Measurements from ENCODE around the gene TTC31. TPM values are rescaled to one million over a fixed set of nuclear protein-coding genes. Genes with fewer than 3 reads are reported as not detected.

The TTC31 gene
- total and polyA plus RNA-seq, 2 donors (not counting 1 experiment from before 2014, with no cell fraction given), result 68.5 to 72.3 TPM

GRCh38 chr2:74511104-74511989 is 28.5 kb downstream of the TTC31 start:
- POLR2A ChIA-PET, result no interaction called here
- Histone ChIP-seq H3K9me3 (ENCODE audit: control extremely low read depth in 1 of 3, control insufficient read depth in 2 of 3, insufficient read depth in 1 of 3, low read length in 2 of 3) (peaks cover 0 to 28% (median 0%) of the 10 kb centered on the region in 3 donors), H3K36me3 (replicated peaks in 1 of 2; ENCODE audit: control extremely low read depth in 1 of 2, control insufficient read depth in 1 of 2, extremely low read depth in 1 of 2, insufficient read depth in 2 of 2, low read length in 1 of 2) (no peaks in the 10 kb centered on the region), H4K20me1 (ENCODE audit: control insufficient read depth, insufficient read depth, low read length, poor library complexity, severe bottlenecking) (peaks cover 2% of the 10 kb centered on the region), H3K9ac (ENCODE audit: low read length) (no peak overlapping the region), H3K4me1 (ENCODE audit: control insufficient read depth in 2 of 2, insufficient read depth in 2 of 2, low read length in 2 of 2) (peaks cover 47% of the 10 kb centered on the region in 2 donors), H2AFZ (ENCODE audit: insufficient read depth, low read depth, low read length, poor library complexity, severe bottlenecking) (no peak overlapping the region), H3K4me3 (ENCODE audit: control extremely low read depth in 1 of 5, extremely low read depth in 1 of 5, insufficient read depth in 1 of 5, low read depth in 2 of 5, low read length in 4 of 5) (no peak overlapping the region), H3K27me3 (replicated peaks in 1 of 4; ENCODE audit: control extremely low read depth in 1 of 4, control insufficient read depth in 3 of 4, insufficient read depth in 4 of 4, low read length in 3 of 4) (peaks cover 0 to 59% (median 34%) of the 10 kb centered on the region in 4 experiments), H3K79me2 (ENCODE audit: control insufficient read depth, insufficient read depth, low read length) (peaks cover 8% of the 10 kb centered on the region), H3K4me2 (replicated peaks; ENCODE audit: low read depth, low read length, poor library complexity, severe bottlenecking) (no peak overlapping the region), H3K27ac (ENCODE audit: low read length in 2 of 2) (no peak overlapping the region)
- TF ChIP-seq CTCF (IDR thresholded peaks at IDR 0.05) (no peak), EZH2 (IDR thresholded peaks at IDR 0.05; ENCODE audit: borderline replicate concordance, insufficient read depth, low read depth, low read length, poor library complexity, severe bottlenecking) (no peak)
- whole genome bisulfite sequencing (ENCODE audit: insufficient coverage), result 8% methylated on average over 4 of the region's 11 CpGs
- peaks cover 37% of the 10 kb centered on the region for H3K27me3 Mint-ChIP-seq
- H3K4me1 Mint-ChIP-seq, result peaks cover 41% of the 10 kb centered on the region
- H3K27ac Mint-ChIP-seq, result no peak overlapping the region
- DNase-seq (no peak), ATAC-seq (ENCODE audit: low read depth) (no peak)
- CTCF ChIA-PET, result interaction anchor here (0.6 to 8.1 kb wide), 4 partner anchors 16 to 77 kb away, joined by 3 to 111 read pairs (median 5); partner anchors contain the start of genes CCDC142 and TTC31
- intact Hi-C loops (cut with micrococcal nuclease), result no loop called here
- H3K4me3 Mint-ChIP-seq, result no peak overlapping the region
- no peaks in the 10 kb centered on the region for H3K9me3 Mint-ChIP-seq (ENCODE audit: insufficient read depth)
